ENCODE measurements around the gene MIX23. TPM values are rescaled to one million over a fixed set of nuclear protein-coding genes. Genes with fewer than 3 reads are reported as not detected.
A peak's percentile ranks its signal among the peaks of the same experiment; 100 is the strongest.

Gene MIX23
- total and polyA plus RNA-seq, 7 donors = 34.9 to 134 (median 50.3) TPM

DNA sequence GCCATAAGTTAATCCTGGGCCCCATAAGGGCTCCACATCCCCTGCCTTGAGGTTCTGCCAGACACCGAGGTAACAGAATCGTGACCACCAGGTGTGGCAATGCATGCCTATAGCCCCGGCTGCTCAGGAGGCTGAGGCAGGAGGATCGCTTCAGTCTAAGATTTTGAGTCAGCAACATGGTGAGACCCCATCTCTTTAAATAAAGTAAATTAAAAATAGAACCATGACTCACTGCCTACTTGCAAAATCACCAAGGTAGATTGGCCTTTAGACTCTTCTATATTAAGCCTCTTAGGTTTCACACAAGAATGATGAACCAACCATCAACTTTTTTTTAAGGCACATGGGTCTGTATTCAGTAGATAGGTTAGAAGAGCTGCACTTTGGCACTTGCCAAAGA, 23.2 kb upstream of the MIX23 start:
- WGBS, 3 donors = 75 to 88% (median 82%) methylated on average over 4 of the region's 4 CpGs
- H3K36me3 ChIP-seq (ENCODE audit: insufficient read depth in 1 of 2, low read depth in 1 of 2) = peaks cover 5 to 66% of the 10 kb centered on the region in 2 donors
- intact Hi-C loops (cut with DNase I) = no loop called here
- H3K9me3 ChIP-seq = no peaks in the 10 kb centered on the region
- H3K4me3 ChIP-seq = no peak overlapping the region
- no peaks in the 10 kb centered on the region for H3K27me3 ChIP-seq (ENCODE audit: insufficient read depth in 3 of 3, low read length in 2 of 3)
- H3K27ac ChIP-seq = peak overlapping the region; percentile 93
- ATAC-seq = peak; percentile 75 to 88 (median 87)
- TF ChIP-seq, protein P1, sequence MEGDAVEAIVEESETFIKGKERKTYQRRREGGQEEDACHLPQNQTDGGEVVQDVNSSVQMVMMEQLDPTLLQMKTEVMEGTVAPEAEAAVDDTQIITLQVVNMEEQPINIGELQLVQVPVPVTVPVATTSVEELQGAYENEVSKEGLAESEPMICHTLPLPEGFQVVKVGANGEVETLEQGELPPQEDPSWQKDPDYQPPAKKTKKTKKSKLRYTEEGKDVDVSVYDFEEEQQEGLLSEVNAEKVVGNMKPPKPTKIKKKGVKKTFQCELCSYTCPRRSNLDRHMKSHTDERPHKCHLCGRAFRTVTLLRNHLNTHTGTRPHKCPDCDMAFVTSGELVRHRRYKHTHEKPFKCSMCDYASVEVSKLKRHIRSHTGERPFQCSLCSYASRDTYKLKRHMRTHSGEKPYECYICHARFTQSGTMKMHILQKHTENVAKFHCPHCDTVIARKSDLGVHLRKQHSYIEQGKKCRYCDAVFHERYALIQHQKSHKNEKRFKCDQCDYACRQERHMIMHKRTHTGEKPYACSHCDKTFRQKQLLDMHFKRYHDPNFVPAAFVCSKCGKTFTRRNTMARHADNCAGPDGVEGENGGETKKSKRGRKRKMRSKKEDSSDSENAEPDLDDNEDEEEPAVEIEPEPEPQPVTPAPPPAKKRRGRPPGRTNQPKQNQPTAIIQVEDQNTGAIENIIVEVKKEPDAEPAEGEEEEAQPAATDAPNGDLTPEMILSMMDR (IDR thresholded peaks at IDR 0.05) = no peak
- peaks cover 29% of the 10 kb centered on the region for H3K4me1 ChIP-seq
- DNase-seq = no peak

DNA sequence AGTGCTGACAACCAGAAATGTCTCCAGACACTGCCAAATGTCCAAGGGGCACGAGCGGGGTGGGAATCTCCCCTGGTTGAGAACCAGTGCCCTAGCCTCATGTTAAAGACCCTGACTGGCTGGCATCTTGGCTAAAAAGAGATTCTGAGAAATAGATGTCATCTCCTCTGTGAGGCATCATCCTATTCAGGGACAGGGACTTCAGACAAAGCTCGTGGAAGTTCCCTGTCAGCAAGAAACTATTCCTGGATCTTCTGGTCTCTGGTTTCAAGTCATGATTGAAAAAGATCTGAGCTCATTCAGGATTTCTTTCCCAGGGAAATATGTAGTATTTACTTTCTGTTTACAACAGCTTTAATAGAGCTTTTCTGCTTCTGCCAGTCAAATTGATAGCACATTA, 22.0 kb upstream of the MIX23 start:
- H3K36me3 ChIP-seq (ENCODE audit: insufficient read depth in 1 of 2, low read depth in 1 of 2) = peaks cover 3 to 54% of the 10 kb centered on the region in 2 donors
- intact Hi-C loops (cut with DNase I) = no loop called here
- no peaks in the 10 kb centered on the region for H3K9me3 ChIP-seq
- H3K4me1 ChIP-seq = peaks cover 29% of the 10 kb centered on the region
- TF ChIP-seq, protein P1 (IDR thresholded peaks at IDR 0.05) = no peak
- DNase-seq = no peak
- H3K27ac ChIP-seq = peak overlapping the region; percentile 93
- ATAC-seq = peak; percentile 86 to 90 (median 87)
- no peak overlapping the region for H3K4me3 ChIP-seq
- H3K27me3 ChIP-seq (ENCODE audit: insufficient read depth in 3 of 3, low read length in 2 of 3) = no peaks in the 10 kb centered on the region
- WGBS, 3 donors = 51 to 61% (median 57%) methylated on average over 3 of the region's 3 CpGs

DNA sequence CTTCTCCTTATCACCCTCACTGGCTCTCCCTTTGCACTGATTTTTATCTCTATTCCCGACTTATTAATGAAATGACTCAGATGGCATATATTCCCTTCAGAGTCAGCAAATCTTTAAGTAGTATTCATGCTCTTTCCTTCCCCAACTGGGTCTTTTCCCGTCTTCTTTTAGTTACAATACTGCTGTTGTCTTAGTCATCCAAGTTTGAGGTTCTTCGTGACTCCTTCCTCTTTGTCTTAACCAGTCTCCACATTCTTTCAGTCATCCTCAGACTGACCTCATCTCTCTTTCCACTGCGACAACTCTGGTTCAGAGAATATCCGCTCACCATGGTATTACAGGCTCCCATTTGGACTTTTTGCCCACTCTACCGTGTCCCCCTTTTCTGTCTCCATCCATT, 20.5 kb upstream of the MIX23 start:
- intact Hi-C loops (cut with DNase I) = no loop called here
- ATAC-seq = no peak
- H3K36me3 ChIP-seq (ENCODE audit: insufficient read depth in 1 of 2, low read depth in 1 of 2) = peaks cover 2 to 40% of the 10 kb centered on the region in 2 donors
- TF ChIP-seq, protein P1 (IDR thresholded peaks at IDR 0.05) = no peak
- H3K4me1 ChIP-seq = peaks cover 29% of the 10 kb centered on the region
- H3K9me3 ChIP-seq = no peaks in the 10 kb centered on the region
- no peaks in the 10 kb centered on the region for H3K27me3 ChIP-seq (ENCODE audit: insufficient read depth in 3 of 3, low read length in 2 of 3)
- WGBS, 3 donors = 90 to 94% (median 93%) methylated on average over 6 of the region's 6 CpGs
- no peak overlapping the region for H3K4me3 ChIP-seq
- DNase-seq = no peak
- H3K27ac ChIP-seq = peak overlapping the region; percentile 93

DNA sequence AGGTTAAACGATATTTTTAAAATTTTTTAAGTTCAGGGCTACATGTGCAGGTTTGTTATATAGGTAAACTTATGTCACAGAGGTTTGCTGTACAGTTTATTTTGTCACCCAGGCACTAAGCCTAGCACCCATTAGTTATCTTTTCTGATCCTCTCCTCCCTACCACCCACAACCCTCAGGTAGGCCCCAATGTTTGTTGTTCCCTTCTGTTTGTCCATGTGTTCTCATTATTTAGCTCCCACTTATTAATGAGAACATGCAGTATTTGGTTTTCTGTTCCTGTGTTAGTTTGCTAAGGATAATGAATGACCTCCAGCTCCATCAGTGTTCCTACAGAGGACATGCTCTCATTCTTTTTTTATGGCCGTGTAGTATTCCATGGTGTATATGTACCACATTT, 15.9 kb upstream of the MIX23 start:
- no peak overlapping the region for H3K27ac ChIP-seq
- DNase-seq (no peak), ATAC-seq (no peak)
- intact Hi-C loops (cut with DNase I) = no loop called here
- WGBS, 3 donors = 93 to 96% (median 95%) methylated on average over 2 of the region's 2 CpGs
- H3K27me3 ChIP-seq (ENCODE audit: insufficient read depth in 3 of 3, low read length in 2 of 3) = no peaks in the 10 kb centered on the region
- peaks cover 0 to 14% of the 10 kb centered on the region in 2 donors for H3K36me3 ChIP-seq (ENCODE audit: insufficient read depth in 1 of 2, low read depth in 1 of 2)
- no peaks in the 10 kb centered on the region for H3K4me1 ChIP-seq
- TF ChIP-seq, protein P1 (IDR thresholded peaks at IDR 0.05) = no peak
- H3K4me3 ChIP-seq = no peak overlapping the region
- no peaks in the 10 kb centered on the region for H3K9me3 ChIP-seq

DNA sequence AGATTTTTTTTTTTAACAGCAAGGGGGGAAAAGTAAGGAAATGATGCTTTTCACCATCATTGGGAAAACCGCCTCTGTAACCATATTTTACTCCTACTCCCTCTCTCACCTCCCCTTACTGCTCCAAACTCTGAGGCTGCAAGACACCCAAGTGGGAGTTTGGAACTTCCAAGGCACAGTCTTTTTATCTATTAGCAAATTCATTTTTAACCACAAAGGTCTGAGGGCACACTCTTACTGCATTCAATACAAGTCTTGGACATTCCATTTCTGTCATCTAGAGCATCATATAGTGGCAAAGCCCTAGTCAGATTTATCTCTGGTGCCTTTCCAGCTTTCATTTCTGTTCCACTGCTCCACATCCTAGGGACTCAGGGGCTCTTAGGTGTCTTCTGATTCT, 14.2 kb upstream of the MIX23 start:
- ATAC-seq (no peak), DNase-seq (no peak)
- 95 to 98% (median 96%) methylated on average over 1 of the region's 1 CpG for WGBS, 3 donors
- no peak overlapping the region for H3K27ac ChIP-seq
- no peaks in the 10 kb centered on the region for H3K9me3 ChIP-seq
- H3K4me1 ChIP-seq = no peaks in the 10 kb centered on the region
- TF ChIP-seq, protein P1 (IDR thresholded peaks at IDR 0.05) = no peak
- H3K36me3 ChIP-seq (ENCODE audit: insufficient read depth in 1 of 2, low read depth in 1 of 2) = peaks cover 0 to 5% of the 10 kb centered on the region in 2 donors
- no peak overlapping the region for H3K4me3 ChIP-seq
- H3K27me3 ChIP-seq (ENCODE audit: insufficient read depth in 3 of 3, low read length in 2 of 3) = no peaks in the 10 kb centered on the region
- intact Hi-C loops (cut with DNase I) = no loop called here

Measured in psoas muscle (tissue), 8 donors.